Suprapubic skin (tissue), 4 donors: ENCODE data around the gene SLC15A3.

ENCODE experiments used
- EP300 ChIP-seq: sonication (generic); formaldehyde crosslinking; IDR thresholded peaks from one replicate; pipeline ENCODE4 v1.6.1; 2017; ENCODE audit warnings: antibody characterized with exemption
- POLR2A ChIP-seq, 2 donors: fragments of 450-650 bp; IDR thresholded peaks; one replicate each; pipeline ENCODE4 v1.6.1; 2017; ENCODE audit warnings: antibody characterized with exemption in 2 of 2, mild to moderate bottlenecking in 2 of 2, moderate library complexity in 2 of 2
- POLR2AphosphoS5 ChIP-seq, 3 donors: sonication (generic); formaldehyde crosslinking; IDR thresholded peaks; one replicate each; pipeline ENCODE4 v1.6.1; 2017; ENCODE audit warnings: antibody characterized with exemption in 3 of 3
- TF ChIP-seq, protein P1 (sequence below), 2 donors: fragments of 200-600 bp in 1 of 2; fragments of 450-650 bp in 1 of 2; sonication (generic) in 1 of 2; IDR thresholded peaks; one replicate each; pipeline ENCODE4 v1.5.1; 2016 to 2019; ENCODE audit warnings: antibody characterized with exemption in 2 of 2, mild to moderate bottlenecking in 1 of 2, moderate library complexity in 1 of 2

- no peak for TF ChIP-seq POLR2AphosphoS5 (IDR thresholded peaks at IDR 0.05)
- TF ChIP-seq EP300, result no peak
- TF ChIP-seq, protein P1, sequence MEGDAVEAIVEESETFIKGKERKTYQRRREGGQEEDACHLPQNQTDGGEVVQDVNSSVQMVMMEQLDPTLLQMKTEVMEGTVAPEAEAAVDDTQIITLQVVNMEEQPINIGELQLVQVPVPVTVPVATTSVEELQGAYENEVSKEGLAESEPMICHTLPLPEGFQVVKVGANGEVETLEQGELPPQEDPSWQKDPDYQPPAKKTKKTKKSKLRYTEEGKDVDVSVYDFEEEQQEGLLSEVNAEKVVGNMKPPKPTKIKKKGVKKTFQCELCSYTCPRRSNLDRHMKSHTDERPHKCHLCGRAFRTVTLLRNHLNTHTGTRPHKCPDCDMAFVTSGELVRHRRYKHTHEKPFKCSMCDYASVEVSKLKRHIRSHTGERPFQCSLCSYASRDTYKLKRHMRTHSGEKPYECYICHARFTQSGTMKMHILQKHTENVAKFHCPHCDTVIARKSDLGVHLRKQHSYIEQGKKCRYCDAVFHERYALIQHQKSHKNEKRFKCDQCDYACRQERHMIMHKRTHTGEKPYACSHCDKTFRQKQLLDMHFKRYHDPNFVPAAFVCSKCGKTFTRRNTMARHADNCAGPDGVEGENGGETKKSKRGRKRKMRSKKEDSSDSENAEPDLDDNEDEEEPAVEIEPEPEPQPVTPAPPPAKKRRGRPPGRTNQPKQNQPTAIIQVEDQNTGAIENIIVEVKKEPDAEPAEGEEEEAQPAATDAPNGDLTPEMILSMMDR (IDR thresholded peaks at IDR 0.05), result no peak
- no peak for TF ChIP-seq POLR2A (IDR thresholded peaks at IDR 0.05)
Observed at GRCh38 chr11:60996381-60997138, 44.6 kb upstream of the SLC15A3 start.
